Subcutaneous abdominal adipose tissue (tissue), 5 donors: Measurements from ENCODE around the gene COX7A2L.
A peak's percentile ranks its signal among the peaks of the same experiment; 100 is the strongest.
"Not testable (repeated sequence)": the region's sequence is repeated elsewhere in the genome, so short reads cannot be mapped to it uniquely, and the experiment has no call there.

Experiments used
- H3K27ac ChIP-seq: one replicate; pipeline ENCODE4 v1.7.0; 2013; ENCODE audit warnings: low read depth, mild to moderate bottlenecking, inconsistent platforms, low read length, moderate library complexity
- H3K27me3 ChIP-seq, 5 donors: one replicate each; pipeline ENCODE4 v1.7.0; 2013; ENCODE audit warnings: low read length in 5 of 5, inconsistent platforms in 1 of 5; ENCODE audit not compliant: control insufficient read depth in 5 of 5, insufficient read depth in 4 of 5
- H3K36me3 ChIP-seq, 5 donors: one replicate each; pipeline ENCODE4 v1.7.0; 2013; ENCODE audit warnings: low read length in 5 of 5; ENCODE audit not compliant: control insufficient read depth in 5 of 5, insufficient read depth in 5 of 5
- H3K4me1 ChIP-seq, 5 donors: one replicate each; pipeline ENCODE4 v1.7.0; 2013; ENCODE audit warnings: low read length in 5 of 5, mild to moderate bottlenecking in 3 of 5, moderate library complexity in 1 of 5; ENCODE audit not compliant: control insufficient read depth in 5 of 5, insufficient read depth in 5 of 5
- H3K4me3 ChIP-seq, 5 donors: one replicate each; pipeline ENCODE4 v1.7.0; 2013; ENCODE audit warnings: low read length in 5 of 5, low read depth in 1 of 5
- H3K9ac ChIP-seq, 5 donors: one replicate each; pipeline ENCODE4 v1.7.0; 2013; ENCODE audit warnings: low read length in 5 of 5, mild to moderate bottlenecking in 4 of 5, moderate library complexity in 3 of 5
- H3K9me3 ChIP-seq, 5 donors: one replicate each; pipeline ENCODE4 v1.7.0; 2013; ENCODE audit warnings: low read length in 5 of 5; ENCODE audit not compliant: control insufficient read depth in 5 of 5
- donor health status: healthy.
- donor health status: healthy.
- donor health status: healthy.
- donor health status: healthy.
- donor health status: healthy.

The COX7A2L gene

GRCh38 chr2:42360890-42361727 is at the start of gene COX7A2L:
COX7A2L (minus strand) TSS chr2:42361217; CDS start chr2:42361161, 56 bp downstream.
- Histone ChIP-seq H3K4me1 (peaks cover 0 to 36% (median 28%) of the 10 kb centered on the region in 5 donors), H3K27me3 (peaks cover 0 to 2% (median 0%) of the 10 kb centered on the region in 5 donors), H3K36me3 (no peaks in the 10 kb centered on the region), H3K27ac (peak within 1 kb of the TSS; percentile 97), H3K9me3 (no peaks in the 10 kb centered on the region), H3K4me3 (peak within 1 kb of the TSS; percentile 87 to 100 (median 98)), H3K9ac (peak within 1 kb of the TSS; percentile 91 to 100 (median 99))

GRCh38 chr2:42408009-42408408 is 47.0 kb upstream of the COX7A2L start:
- Histone ChIP-seq H3K36me3 (no peaks in the 10 kb centered on the region), H3K27me3 (no peaks in the 10 kb centered on the region), H3K9me3 (no peaks in the 10 kb centered on the region), H3K4me1 (no peaks in the 10 kb centered on the region), H3K9ac (no peak overlapping the region), H3K4me3 (no peak overlapping the region), H3K27ac (no peak overlapping the region)

GRCh38 chr2:42407476-42407875 is 46.5 kb upstream of the COX7A2L start:
- Histone ChIP-seq H3K36me3 (no peaks in the 10 kb centered on the region), H3K9me3 (no peaks in the 10 kb centered on the region), H3K27me3 (no peaks in the 10 kb centered on the region), H3K9ac (no peak overlapping the region), H3K4me3 (no peak overlapping the region), H3K27ac (no peak overlapping the region), H3K4me1 (no peaks in the 10 kb centered on the region)

GRCh38 chr2:42404676-42405075 is 43.7 kb upstream of the COX7A2L start:
- peaks cover 0 to 2% (median 0%) of the 10 kb centered on the region in 5 donors for H3K9me3 ChIP-seq
- no peak overlapping the region for H3K27ac ChIP-seq
- no peaks in the 10 kb centered on the region for H3K36me3 ChIP-seq

GRCh38 chr2:42401773-42402172 is 40.8 kb upstream of the COX7A2L start:
- Histone ChIP-seq H3K27me3 (no peaks in the 10 kb centered on the region), H3K27ac (no peak overlapping the region), H3K4me1 (no peaks in the 10 kb centered on the region), H3K9ac (no peak overlapping the region), H3K9me3 (peaks cover 0 to 2% (median 0%) of the 10 kb centered on the region in 5 donors), H3K36me3 (no peaks in the 10 kb centered on the region), H3K4me3 (no peak overlapping the region)

More at GRCh38 chr2:42404676-42405075, 43.7 kb upstream of the COX7A2L start:
- H3K4me3 ChIP-seq = no peak overlapping the region
- no peaks in the 10 kb centered on the region for H3K4me1 ChIP-seq
- H3K9ac ChIP-seq = no peak overlapping the region
- no peaks in the 10 kb centered on the region for H3K27me3 ChIP-seq

GRCh38 chr2:42398052-42398451 is 37.0 kb upstream of the COX7A2L start:
- not testable (repeated sequence) for H3K9ac ChIP-seq, H3K27ac ChIP-seq, H3K4me3 ChIP-seq, H3K36me3 ChIP-seq, H3K27me3 ChIP-seq, H3K4me1 ChIP-seq, H3K9me3 ChIP-seq

GRCh38 chr2:42393320-42393719 is 32.3 kb upstream of the COX7A2L start:
- not testable (repeated sequence) for H3K36me3 ChIP-seq, H3K4me3 ChIP-seq

GRCh38 chr2:42392191-42392590 is 31.2 kb upstream of the COX7A2L start:
- H3K27me3 ChIP-seq = peaks cover 0 to 4% (median 0%) of the 10 kb centered on the region in 5 donors
- no peak overlapping the region for H3K27ac ChIP-seq
- H3K9ac ChIP-seq = no peak overlapping the region
- H3K9me3 ChIP-seq = peaks cover 0 to 2% (median 0%) of the 10 kb centered on the region in 5 donors
- H3K4me3 ChIP-seq = no peak overlapping the region
- H3K4me1 ChIP-seq = no peaks in the 10 kb centered on the region
- H3K36me3 ChIP-seq = no peaks in the 10 kb centered on the region

More at GRCh38 chr2:42393320-42393719, 32.3 kb upstream of the COX7A2L start:
- H3K9me3 ChIP-seq, H3K4me1 ChIP-seq, H3K27ac ChIP-seq, H3K9ac ChIP-seq, H3K27me3 ChIP-seq: not testable (repeated sequence)

- Histone ChIP-seq H3K9me3 (peaks cover 0 to 2% (median 0%) of the 10 kb centered on the region in 5 donors), H3K36me3 (no peaks in the 10 kb centered on the region), H3K4me1 (no peaks in the 10 kb centered on the region), H3K27ac (no peak overlapping the region), H3K4me3 (no peak overlapping the region), H3K9ac (no peak overlapping the region), H3K27me3 (peaks cover 0 to 4% (median 0%) of the 10 kb centered on the region in 5 donors)
These were observed 29.5 kb upstream of the COX7A2L start for GRCh38 chr2:42390401-42390969.

- Histone ChIP-seq H3K4me3 (no peak overlapping the region), H3K4me1 (no peaks in the 10 kb centered on the region), H3K9me3 (no peaks in the 10 kb centered on the region), H3K27ac (no peak overlapping the region), H3K9ac (no peak overlapping the region), H3K27me3 (no peaks in the 10 kb centered on the region), H3K36me3 (no peaks in the 10 kb centered on the region)
These were observed 25.7 kb upstream of the COX7A2L start for GRCh38 chr2:42386682-42387081.
